GM18505 (cell line): Measurements from ENCODE around the gene SLC7A5.

Experiments
- ATAC-seq: cut with Tn5 transposase; IDR thresholded peaks from one replicate; pipeline ENCODE4 v1.9.1; 2021; ENCODE audit not compliant: unreplicated experiment
- POLR2A ChIP-seq: IDR thresholded peaks from 4 replicates; pipeline ENCODE4 v1.6.1; 2011; ENCODE audit warnings: borderline replicate concordance; ENCODE audit not compliant: insufficient read depth, insufficient read length; ENCODE audit errors: extremely low read depth

The SLC7A5 gene

DNA sequence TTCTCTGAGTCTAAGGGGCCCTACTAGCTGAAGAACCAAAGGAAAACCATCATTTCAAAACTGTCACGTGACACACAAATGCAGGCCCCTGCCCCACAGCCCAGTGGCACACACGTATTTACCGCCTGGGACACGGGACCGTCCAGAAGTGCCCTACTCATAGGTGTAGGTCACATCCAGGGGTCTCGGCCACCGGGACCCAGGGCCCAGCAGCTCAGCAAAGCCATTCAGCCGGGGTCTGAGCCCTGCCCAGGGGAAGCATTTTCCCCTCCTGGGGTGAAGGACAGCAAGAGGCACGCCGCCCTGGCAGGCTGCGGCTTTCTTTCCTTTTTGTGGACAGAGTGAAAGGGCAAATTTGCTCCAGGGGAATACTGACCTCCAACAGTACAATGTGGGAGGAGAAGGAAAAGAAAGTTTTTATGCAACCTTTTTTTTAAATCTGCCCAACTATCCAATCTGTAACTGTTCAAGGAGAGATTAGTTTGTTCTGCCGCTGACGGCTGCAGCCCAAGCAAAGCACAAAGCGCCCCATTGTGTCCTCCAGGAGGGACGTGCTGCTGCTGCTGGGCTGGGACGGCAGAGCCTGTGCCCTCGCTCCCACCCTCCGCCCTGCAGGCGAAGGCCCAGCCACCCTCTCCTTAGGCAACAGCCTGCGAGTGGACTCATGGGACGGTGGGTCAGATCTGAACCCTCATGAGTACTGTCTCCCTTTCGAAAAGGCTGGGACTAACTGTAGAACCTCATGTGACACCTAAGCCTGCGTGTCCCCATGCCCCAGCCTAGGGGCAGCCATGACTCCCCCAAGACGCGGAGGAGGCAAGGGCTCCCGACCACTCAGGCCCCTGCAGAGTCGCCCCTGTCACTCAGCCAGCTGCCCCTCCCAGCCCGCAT lies 21.3 kb downstream of the SLC7A5 start:
- no peak for TF ChIP-seq POLR2A
- no peak for ATAC-seq

DNA sequence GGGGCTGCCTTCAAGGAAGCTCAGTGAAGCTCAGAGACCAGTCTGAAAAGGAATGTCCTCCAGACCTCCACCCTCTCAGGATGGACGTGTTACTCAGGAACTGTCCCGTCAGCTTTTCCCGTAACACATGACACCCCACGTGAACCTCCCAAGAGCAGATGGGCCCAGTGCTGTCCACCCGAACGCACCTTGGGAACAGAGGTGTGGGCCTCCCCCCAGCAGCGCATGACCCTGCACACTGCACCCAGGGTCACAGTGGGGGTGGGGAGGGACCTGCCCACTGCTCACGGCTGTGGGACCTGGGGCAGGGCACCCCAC lies 21.9 kb downstream of the SLC7A5 start:
- TF ChIP-seq POLR2A, result no peak
- ATAC-seq, result no peak

DNA sequence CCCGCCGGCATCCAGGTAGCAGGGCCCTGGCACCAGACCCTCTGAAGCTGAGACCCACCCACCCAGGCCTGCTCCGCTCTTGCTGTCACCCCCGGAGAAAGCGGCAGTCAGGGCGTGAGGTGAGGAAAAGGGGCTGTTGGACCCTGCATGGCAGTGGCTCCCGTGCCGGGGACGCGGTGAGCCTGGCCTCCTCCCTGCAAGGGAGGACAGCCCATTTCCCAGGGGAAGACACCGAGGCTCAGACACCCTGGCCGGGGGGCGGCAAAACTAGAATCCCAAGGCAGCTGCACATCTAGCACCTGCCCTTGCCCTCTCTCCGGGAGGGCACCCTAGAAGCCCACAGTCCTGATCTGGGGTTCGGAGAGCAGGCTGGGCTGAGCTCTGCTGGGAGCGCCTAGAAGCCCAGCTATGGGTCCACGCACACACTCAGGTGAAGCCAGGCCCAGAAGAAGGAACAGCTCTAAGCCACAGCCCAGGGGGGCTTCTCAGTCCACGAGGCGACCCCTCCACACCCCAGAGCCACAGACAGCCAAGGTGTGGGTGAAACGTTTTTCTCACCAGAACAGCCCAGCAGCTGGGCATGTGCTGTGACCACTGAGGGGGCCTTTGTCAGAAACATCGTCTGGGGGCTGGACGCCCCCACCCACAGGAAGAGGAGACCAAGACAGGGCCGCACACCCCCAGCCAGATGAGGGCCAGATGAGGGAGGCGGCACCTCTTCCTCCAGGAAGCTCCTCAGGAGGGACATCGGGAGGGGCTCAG lies 22.4 kb downstream of the SLC7A5 start:
- no peak for TF ChIP-seq POLR2A
- ATAC-seq, result no peak

DNA sequence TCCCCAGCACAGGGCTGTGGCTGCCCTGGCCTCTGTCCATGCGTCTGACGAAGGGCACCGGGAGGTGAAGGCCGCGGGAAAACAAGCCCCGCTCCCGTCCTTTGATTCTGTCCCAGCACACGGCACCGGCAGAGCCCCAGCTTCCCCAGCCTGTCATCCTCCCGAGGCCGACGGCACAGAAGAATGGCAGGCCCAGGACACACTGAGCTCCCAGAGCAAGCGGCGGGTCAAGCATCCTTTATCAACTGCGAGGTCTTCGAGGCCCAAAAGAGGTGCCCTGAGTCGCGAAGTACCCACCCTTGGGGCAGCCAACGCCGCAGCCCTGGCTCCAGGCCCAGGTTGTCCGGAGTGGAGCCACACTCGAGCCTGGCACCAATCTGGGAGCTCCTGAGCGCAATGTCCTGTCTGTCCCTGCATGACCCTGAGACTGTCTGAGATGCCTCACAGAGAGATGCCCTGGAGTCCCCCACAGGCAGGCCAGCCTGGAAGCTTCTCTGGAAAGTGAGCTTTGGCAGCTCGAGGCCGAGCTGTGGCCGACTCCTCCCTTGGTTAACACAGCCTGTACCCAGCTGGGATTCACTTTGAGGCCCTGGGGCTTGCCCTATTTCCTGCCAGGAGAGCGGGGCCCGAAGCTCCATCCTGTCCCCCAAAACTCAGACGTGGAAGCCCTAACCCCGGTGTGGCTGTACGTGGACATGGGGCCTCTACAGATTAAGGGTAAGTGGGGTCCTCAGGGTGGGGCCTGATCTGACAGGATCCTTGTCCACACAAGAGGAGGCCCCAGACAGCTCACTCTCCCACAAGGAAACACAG lies 23.3 kb downstream of the SLC7A5 start:
- TF ChIP-seq POLR2A, result no peak
- no peak for ATAC-seq

DNA sequence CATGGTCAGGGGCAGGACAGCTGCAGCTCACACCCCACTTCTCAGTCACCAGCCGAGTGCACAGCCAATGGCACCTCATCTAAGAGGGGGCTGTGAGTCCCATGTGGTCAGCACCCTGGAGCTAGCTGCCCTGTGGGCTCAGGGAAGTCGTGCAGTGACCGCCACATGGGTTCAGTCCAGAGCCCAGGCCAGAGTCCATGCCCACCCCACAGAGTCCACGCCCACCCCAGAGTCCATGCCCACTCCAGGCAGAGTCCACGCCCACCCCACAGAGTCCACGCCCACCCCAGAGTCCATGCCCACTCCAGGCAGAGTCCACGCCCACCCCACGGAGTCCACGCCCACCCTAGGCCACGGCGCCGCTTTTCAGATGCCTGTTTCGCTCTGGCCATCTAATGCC lies 24.1 kb downstream of the SLC7A5 start:
- no peak for ATAC-seq
- TF ChIP-seq POLR2A, result no peak

DNA sequence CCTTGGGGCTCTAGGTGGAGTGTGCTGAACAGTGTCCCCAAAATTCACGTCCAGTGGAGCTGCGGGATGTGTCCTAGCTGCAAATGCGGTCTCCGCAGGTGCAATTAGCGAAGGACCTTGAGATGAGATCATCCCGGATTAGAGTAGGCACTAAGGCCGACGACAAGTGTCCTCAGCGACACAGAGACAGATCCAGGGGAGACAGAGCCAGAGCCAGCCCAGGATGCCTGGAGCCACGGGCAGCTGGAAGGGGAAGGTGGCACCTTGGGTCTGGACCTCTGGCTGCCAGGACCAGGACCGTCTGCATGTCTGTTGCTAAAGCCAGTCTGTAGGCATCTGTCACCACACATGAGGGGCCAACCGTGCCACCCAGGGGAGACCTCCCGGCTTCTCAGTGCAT lies 24.5 kb downstream of the SLC7A5 start:
- no peak for ATAC-seq

DNA sequence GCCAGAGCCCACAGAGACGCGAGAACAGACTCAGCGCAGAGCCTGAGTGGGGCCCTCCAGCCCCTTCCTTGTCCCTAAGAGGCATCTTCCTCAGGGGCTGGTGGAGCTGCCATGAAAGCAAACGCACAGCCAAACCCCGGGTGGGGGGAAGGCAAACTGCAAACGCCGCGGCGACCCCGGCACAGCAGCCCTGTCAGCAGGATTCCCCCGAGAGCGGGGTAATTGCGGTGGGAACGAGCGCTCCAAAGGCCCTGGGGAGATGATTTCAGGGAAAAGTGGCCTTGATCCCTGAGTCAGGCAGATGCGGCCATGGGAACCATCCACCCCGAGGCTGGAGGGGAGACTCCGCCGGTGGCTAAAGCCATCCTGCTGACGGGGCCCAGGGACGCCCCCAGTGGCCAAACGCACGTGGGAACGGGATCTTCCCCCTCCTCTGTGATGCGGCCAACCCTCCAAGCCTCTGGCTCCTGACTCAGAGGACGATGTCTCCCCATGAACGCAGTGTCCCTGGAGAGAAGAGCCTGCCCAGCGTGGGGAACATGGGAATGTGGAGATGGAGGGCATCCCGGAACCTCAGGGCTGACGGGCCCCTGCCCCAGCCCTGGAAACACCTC lies 25.1 kb downstream of the SLC7A5 start:
- ATAC-seq, result no peak
- no peak for TF ChIP-seq POLR2A

More for the DNA sequence above, 24.5 kb downstream of the SLC7A5 start:
- TF ChIP-seq POLR2A, result no peak

DNA sequence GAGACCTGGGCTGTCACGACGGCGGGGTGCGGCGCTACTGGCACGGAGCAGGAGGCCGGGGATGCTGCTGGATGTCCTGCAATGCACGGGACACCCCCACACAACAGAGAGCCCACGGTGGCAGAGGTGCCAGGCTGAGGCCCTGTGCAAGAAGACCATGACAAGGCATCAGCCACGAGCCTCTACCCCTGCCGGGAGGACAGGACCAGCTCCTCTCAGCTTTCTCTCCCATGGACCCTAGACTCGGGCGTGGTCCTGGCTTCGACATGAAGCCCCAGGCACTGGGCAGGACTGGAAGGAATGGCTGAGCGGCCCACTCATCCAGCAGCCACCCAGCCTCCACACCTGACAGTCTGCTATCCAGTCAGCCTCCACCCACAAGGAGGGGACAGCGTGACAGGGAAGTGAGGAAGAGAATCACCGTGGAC lies 25.6 kb downstream of the SLC7A5 start:
- no peak for ATAC-seq
- TF ChIP-seq POLR2A, result no peak

DNA sequence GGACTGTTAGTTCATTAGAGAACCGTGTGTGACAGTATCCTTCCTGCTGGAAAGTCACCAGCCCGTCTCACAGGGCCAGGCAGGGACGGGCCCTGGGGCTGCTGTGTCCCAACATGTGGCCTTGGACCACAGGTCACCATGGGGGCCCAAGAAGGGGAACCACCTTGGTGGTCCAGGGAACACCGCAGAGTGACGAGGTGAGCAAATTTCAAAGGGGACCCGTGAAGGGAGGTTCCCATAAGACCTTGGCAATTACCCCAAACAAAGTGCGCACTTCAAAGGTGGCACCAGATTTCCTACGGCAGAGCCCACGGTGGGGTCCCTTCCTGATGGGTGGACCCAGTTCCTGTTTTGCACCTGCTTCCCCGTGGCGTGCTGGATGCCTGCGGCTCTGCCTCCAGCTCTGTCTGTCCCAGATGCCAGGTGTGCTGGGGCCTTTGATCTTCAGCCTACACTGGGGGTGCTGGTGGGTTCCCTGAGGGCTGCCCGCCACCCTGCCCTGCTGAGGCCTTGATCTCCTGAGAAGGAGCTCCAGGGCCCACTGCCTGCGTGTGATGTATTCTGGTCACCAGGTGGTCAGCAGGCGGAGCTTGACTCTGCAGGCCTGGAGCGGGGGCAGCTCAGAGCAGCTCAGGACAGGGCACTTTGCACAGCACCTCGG lies 27.0 kb downstream of the SLC7A5 start:
- ATAC-seq, result no peak
- TF ChIP-seq POLR2A, result no peak

DNA sequence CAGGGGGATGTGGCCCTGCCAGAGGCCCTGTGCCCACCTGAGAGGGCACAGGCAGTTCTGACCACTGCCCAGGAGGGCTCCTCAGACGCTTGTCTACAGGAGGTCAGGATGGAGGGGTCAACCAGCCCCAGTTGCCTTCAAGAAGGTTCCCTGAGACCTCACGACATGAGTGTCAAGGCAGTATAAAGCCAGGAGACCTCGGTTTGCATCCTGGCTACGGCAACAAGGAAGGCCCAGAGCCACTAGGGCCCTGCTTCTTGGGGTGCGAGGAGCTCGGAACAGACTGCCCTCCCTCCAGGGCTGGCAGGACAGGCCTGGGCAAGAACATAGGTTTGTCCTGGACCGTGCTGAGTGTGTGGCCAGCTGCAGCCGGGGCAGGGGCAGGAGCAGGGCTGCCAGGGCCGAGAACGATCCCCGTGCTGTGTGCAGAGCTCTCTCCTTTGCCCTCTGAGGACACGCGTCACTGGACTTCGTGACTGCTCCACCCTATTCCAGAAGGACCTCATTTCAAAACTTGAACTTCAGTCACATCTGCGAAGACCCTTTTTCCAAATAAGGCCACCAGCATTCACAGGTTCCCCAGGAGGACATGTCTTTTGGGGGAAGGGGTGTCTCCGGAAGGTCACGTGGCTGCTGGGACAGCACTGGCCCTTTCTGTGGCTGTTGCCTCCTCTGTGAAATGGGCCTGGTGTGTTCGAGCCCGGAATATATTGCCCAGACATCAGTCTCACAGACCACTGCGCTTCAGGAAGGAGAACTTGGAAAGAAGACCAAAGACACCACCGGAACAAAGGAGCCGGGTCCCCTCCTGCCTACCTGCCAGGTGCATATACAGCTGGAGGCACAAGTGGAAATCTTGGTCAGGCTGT lies 27.7 kb downstream of the SLC7A5 start:
- ATAC-seq, result no peak
- no peak for TF ChIP-seq POLR2A

DNA sequence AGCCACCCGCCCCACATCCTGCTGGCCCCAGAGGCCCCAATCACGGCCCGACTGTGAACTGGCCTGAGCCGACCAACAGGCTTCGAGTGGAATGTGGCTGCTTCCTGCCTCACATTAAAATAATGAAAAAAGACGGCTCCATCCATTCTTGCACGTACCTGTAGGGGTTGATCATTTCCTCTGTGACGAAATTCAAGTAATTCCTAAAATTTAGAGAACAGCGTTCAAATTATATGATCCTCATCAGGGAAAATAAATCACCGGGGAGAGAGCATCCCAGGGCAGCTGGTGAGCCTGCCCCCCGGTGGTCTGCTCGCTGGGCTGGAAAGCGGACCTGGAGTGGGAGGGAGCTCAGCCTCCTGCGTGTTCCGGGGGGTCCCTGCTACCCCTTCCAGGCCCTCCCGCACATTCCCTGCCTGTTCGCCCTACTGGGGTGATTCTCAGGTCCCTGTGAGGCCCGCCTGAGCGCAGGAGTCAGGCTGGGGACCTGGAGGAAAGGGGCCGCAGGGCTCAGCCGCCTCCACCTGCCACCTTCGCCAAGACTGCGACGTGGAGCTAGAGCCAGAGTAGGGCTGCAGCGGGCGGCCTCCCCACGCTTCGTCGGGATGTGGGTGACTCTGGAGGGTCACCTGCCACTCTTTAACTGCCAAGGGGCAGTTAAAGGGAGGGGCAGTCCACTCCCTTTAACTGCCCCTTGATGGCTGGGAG lies 28.9 kb downstream of the SLC7A5 start:
- ATAC-seq, result no peak
- no peak for TF ChIP-seq POLR2A

DNA sequence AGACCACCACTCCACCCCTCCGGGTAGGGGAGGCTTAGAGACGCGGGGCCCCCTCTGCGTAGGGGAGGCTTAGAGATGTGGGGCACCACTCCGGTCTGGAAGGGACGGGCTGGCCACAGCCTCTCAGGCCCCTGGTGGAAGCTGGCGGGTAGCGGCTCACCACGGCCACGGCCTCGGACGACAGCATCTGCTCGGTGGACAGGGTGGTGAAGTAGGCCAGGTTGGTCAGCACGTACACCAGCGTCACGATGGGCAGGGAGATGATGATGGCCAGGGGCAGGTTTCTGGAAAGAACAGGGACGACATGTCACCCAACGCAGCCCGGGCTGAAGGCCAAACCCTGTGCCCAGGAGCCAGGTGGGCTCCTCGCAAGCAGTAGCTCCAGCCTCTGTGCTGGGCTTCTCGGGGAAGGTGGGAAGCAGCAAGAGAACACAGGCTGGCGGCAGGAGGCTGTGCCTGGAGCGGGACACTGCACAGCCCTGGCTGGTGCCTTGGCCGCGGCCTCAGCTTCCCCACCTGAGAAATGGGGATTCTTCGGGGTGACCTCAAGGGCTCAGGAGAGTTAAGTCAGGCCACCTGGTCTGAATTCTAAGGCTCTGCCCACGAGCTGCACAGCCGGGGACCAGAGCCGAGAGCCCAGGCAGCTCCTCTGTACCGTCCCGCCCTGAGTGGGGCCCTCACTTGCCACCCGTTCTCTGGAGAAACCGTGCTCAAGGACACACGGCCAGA lies 29.6 kb downstream of the SLC7A5 start:
- TF ChIP-seq POLR2A, result no peak
- no peak for ATAC-seq
